ENCODE data around the gene FIBP.

Gene FIBP

GRCh38 chr11:65888163-65888814 lies at the start of gene FIBP:
FIBP (minus strand) TSS chr11:65888471; CDS start chr11:65888418, 53 bp downstream.
- peaks cover 56% of the 10 kb centered on the region for H3K4me1 ChIP-seq (ENCODE audit: insufficient read depth, low read length)
- H3K9ac ChIP-seq (ENCODE audit: low read length) = peak within 1 kb of the TSS; percentile 92

GRCh38 chr11:65937766-65938165 lies 49.5 kb upstream of the FIBP start:
- H3K36me3 ChIP-seq (ENCODE audit: insufficient read depth, low read length) = no peaks in the 10 kb centered on the region
- no peaks in the 10 kb centered on the region for H3K27me3 ChIP-seq (ENCODE audit: control insufficient read depth in 1 of 2, insufficient read depth in 2 of 2, low read length in 2 of 2)
- H3K9ac ChIP-seq (ENCODE audit: low read length) = no peak overlapping the region
- no peak overlapping the region for H3K4me3 ChIP-seq (ENCODE audit: low read depth in 1 of 2, low read length in 2 of 2)
- H3K4me1 ChIP-seq (ENCODE audit: insufficient read depth, low read length) = no peaks in the 10 kb centered on the region
- no peaks in the 10 kb centered on the region for H3K9me3 ChIP-seq (ENCODE audit: low read length)
- H3K27ac ChIP-seq (ENCODE audit: low read depth, low read length) = no peak overlapping the region

More at GRCh38 chr11:65888163-65888814, at the start of gene FIBP:
- Histone ChIP-seq H3K9me3 (ENCODE audit: low read length) (no peaks in the 10 kb centered on the region), H3K27ac (ENCODE audit: low read depth, low read length) (peak within 1 kb of the TSS; percentile 99), H3K27me3 (ENCODE audit: control insufficient read depth in 1 of 2, insufficient read depth in 2 of 2, low read length in 2 of 2) (no peaks in the 10 kb centered on the region), H3K4me3 (ENCODE audit: low read depth in 1 of 2, low read length in 2 of 2) (peak within 1 kb of the TSS; percentile 52 to 84), H3K36me3 (ENCODE audit: insufficient read depth, low read length) (peaks cover 31% of the 10 kb centered on the region)

DNA sequence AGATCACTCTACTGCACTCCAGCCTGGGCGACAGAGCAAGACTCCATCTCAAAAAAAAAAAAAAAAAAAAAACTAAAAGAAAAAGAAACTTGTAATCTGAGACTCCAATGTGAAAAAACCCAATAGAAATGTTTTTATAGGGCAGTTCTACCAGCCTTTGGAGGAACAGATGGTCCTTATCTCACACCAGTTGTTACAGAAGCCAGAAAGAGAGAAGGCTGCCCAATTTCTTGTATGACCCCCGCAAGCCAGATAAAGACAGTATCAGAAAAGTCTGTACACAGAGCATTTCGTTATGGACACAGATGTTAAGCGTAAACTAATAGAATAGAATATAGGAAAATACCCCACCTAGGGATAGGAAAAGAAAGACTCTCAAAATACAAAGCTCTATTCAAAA lies 45.7 kb upstream of the FIBP start:
- Histone ChIP-seq H3K4me3 (ENCODE audit: low read depth in 1 of 2, low read length in 2 of 2) (no peak overlapping the region), H3K9me3 (ENCODE audit: low read length) (no peaks in the 10 kb centered on the region), H3K27ac (ENCODE audit: low read depth, low read length) (no peak overlapping the region), H3K36me3 (ENCODE audit: insufficient read depth, low read length) (no peaks in the 10 kb centered on the region), H3K4me1 (ENCODE audit: insufficient read depth, low read length) (no peaks in the 10 kb centered on the region), H3K27me3 (ENCODE audit: control insufficient read depth in 1 of 2, insufficient read depth in 2 of 2, low read length in 2 of 2) (no peaks in the 10 kb centered on the region), H3K9ac (ENCODE audit: low read length) (no peak overlapping the region)

- no peaks in the 10 kb centered on the region for H3K4me1 ChIP-seq (ENCODE audit: insufficient read depth, low read length)
- no peak overlapping the region for H3K9ac ChIP-seq (ENCODE audit: low read length)
- no peaks in the 10 kb centered on the region for H3K27me3 ChIP-seq (ENCODE audit: control insufficient read depth in 1 of 2, insufficient read depth in 2 of 2, low read length in 2 of 2)
- H3K4me3 ChIP-seq (ENCODE audit: low read depth in 1 of 2, low read length in 2 of 2) = no peak overlapping the region
- H3K36me3 ChIP-seq (ENCODE audit: insufficient read depth, low read length) = no peaks in the 10 kb centered on the region
- H3K27ac ChIP-seq (ENCODE audit: low read depth, low read length) = no peak overlapping the region
- H3K9me3 ChIP-seq (ENCODE audit: low read length) = no peaks in the 10 kb centered on the region
Observed at GRCh38 chr11:65932558-65932919, 44.3 kb upstream of the FIBP start.

DNA sequence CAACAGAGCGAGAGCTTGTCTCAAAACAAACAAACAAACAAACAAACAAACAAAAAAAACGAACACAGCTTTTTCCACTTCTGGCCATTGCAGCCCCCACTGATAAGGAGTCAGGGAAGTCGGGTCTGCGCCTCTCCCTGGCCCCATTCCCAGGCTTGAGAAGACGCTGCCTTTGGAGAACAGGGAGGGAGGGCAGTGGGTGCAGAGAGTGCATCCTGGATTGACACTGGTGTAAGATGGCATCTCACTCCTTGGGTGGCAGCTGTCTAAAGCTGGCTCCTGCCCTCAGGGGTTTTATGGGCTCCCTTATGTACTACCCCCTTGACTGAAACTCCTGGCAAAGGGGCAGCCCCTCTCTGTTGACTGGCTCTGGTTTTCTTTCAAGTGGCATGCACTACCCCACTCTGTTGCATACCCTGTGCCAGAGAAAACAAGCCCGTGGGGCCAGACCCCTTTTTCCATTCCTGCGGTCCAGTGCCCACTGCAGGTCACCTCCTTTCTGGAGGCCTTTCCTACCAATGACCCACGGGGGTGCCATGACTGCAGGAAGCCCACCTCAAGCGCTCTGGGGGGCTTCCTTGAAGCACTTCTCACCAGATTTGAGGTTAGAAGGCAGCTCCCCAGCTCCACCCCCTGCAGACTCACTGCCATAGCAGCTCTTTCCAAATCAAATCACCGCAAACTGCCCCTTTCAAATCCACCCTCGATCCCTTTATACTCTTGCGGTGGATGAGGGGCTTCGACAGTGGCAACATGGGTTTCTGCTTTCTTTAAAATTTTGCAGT lies 43.7 kb upstream of the FIBP start:
- Histone ChIP-seq H3K27me3 (ENCODE audit: control insufficient read depth in 1 of 2, insufficient read depth in 2 of 2, low read length in 2 of 2) (no peaks in the 10 kb centered on the region), H3K36me3 (ENCODE audit: insufficient read depth, low read length) (no peaks in the 10 kb centered on the region), H3K4me3 (ENCODE audit: low read depth in 1 of 2, low read length in 2 of 2) (no peak overlapping the region), H3K4me1 (ENCODE audit: insufficient read depth, low read length) (no peaks in the 10 kb centered on the region), H3K9ac (ENCODE audit: low read length) (no peak overlapping the region), H3K27ac (ENCODE audit: low read depth, low read length) (no peak overlapping the region), H3K9me3 (ENCODE audit: low read length) (no peaks in the 10 kb centered on the region)

DNA sequence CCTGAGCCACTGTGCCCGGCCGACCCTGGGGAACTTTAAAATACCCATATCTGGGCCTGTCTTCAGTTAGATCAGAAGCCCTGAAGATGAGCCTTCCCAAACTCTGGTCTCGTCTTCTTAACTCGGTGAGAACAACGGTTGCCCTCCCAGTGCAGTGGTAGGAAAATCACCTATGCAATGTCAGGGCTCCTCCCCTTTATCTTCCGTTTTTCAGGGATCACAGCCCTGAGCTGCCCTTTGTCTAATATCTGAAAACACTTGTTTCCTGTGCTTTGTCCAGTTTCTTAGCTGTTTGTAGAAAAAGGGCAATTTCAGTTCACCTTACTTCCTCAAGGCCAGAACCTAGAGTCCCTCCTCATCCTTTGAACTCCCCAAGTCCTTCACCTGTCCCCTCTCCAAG lies 40.4 kb upstream of the FIBP start:
- no peak overlapping the region for H3K9ac ChIP-seq (ENCODE audit: low read length)
- no peaks in the 10 kb centered on the region for H3K9me3 ChIP-seq (ENCODE audit: low read length)
- no peak overlapping the region for H3K27ac ChIP-seq (ENCODE audit: low read depth, low read length)
- H3K4me3 ChIP-seq (ENCODE audit: low read depth in 1 of 2, low read length in 2 of 2) = no peak overlapping the region
- no peaks in the 10 kb centered on the region for H3K27me3 ChIP-seq (ENCODE audit: control insufficient read depth in 1 of 2, insufficient read depth in 2 of 2, low read length in 2 of 2)
- no peaks in the 10 kb centered on the region for H3K36me3 ChIP-seq (ENCODE audit: insufficient read depth, low read length)
- H3K4me1 ChIP-seq (ENCODE audit: insufficient read depth, low read length) = no peaks in the 10 kb centered on the region

DNA sequence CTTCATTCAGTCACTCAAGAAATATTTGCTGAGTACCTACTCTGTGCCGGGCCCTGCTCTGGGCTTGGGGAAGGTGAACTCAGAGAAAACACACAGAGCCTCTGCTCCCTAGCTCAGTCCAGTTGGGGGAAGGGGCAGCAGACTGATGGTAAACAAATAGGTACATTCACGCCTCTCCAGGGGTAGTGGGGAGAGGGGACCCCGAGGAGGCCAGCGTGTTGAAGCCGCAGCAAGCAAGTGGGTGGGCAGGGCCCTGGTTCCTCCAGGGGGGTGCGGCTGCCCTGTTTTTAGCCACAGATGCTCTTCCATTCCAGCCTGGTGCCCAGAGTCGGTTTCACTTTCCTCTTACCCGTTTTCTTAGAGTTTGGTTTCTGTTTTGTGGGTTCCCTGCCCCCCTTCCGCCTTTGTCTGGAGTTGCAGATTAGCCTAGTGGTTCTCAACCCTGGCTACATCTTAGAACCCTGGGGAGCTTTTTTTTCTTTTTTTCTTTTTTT lies 39.7 kb upstream of the FIBP start:
- H3K27ac ChIP-seq (ENCODE audit: low read depth, low read length) = no peak overlapping the region
- peaks cover 6% of the 10 kb centered on the region for H3K36me3 ChIP-seq (ENCODE audit: insufficient read depth, low read length)
- H3K27me3 ChIP-seq (ENCODE audit: control insufficient read depth in 1 of 2, insufficient read depth in 2 of 2, low read length in 2 of 2) = no peaks in the 10 kb centered on the region
- no peak overlapping the region for H3K9ac ChIP-seq (ENCODE audit: low read length)
- H3K4me3 ChIP-seq (ENCODE audit: low read depth in 1 of 2, low read length in 2 of 2) = no peak overlapping the region
- no peaks in the 10 kb centered on the region for H3K9me3 ChIP-seq (ENCODE audit: low read length)
- H3K4me1 ChIP-seq (ENCODE audit: insufficient read depth, low read length) = no peaks in the 10 kb centered on the region

DNA sequence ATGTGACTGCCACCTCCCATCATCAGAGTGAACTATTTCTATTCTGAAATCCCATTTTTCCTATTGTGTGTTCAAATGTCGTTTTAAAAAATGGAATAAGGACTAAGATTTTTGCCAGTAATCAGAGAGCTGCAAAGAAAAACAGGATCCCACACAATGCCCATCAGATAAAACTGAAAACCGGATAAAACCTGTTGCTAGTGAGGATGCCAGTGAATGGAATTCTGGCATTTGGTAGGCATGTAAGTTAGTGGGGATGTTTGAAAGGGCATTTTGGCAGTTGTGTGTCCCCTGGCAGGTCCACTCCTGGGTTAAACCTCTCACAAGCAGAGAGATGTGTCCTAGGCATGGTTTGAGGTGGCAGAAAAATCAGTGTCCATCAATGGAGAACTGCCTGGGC lies 37.1 kb upstream of the FIBP start:
- no peak overlapping the region for H3K27ac ChIP-seq (ENCODE audit: low read depth, low read length)
- H3K4me3 ChIP-seq (ENCODE audit: low read depth in 1 of 2, low read length in 2 of 2) = no peak overlapping the region
- H3K27me3 ChIP-seq (ENCODE audit: control insufficient read depth in 1 of 2, insufficient read depth in 2 of 2, low read length in 2 of 2) = no peaks in the 10 kb centered on the region
- peaks cover 22% of the 10 kb centered on the region for H3K36me3 ChIP-seq (ENCODE audit: insufficient read depth, low read length)
- H3K9me3 ChIP-seq (ENCODE audit: low read length) = no peaks in the 10 kb centered on the region
- peaks cover 7% of the 10 kb centered on the region for H3K4me1 ChIP-seq (ENCODE audit: insufficient read depth, low read length)
- H3K9ac ChIP-seq (ENCODE audit: low read length) = no peak overlapping the region

- Histone ChIP-seq H3K36me3 (ENCODE audit: insufficient read depth, low read length) (peaks cover 22% of the 10 kb centered on the region), H3K27ac (ENCODE audit: low read depth, low read length) (no peak overlapping the region), H3K27me3 (ENCODE audit: control insufficient read depth in 1 of 2, insufficient read depth in 2 of 2, low read length in 2 of 2) (no peaks in the 10 kb centered on the region), H3K4me1 (ENCODE audit: insufficient read depth, low read length) (peaks cover 18% of the 10 kb centered on the region), H3K4me3 (ENCODE audit: low read depth in 1 of 2, low read length in 2 of 2) (no peak overlapping the region), H3K9ac (ENCODE audit: low read length) (no peak overlapping the region), H3K9me3 (ENCODE audit: low read length) (no peaks in the 10 kb centered on the region)
Observed at GRCh38 chr11:65922565-65922964, 34.3 kb upstream of the FIBP start.

DNA sequence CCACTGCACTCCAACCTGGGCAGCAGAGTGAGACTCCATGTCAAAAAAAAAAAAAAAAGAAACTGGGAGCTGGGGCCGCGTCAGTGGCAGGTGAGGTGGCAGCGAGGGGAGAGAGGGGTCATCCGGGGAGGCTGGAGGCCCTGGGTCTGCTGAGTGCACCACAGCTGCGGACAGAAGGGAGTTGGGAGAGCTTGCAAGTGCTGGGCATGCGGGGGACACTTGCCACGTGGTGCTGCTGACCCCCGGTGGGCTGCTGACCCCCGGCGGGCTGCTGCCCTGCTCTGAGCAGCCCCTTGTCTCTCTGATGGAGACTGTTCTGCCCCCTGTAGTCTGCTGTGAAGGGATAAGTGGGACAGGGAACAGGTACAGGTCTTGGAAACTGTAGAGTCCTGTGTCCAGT lies 33.6 kb upstream of the FIBP start:
- H3K36me3 ChIP-seq (ENCODE audit: insufficient read depth, low read length) = peaks cover 22% of the 10 kb centered on the region
- H3K27me3 ChIP-seq (ENCODE audit: control insufficient read depth in 1 of 2, insufficient read depth in 2 of 2, low read length in 2 of 2) = no peaks in the 10 kb centered on the region
- H3K4me3 ChIP-seq (ENCODE audit: low read depth in 1 of 2, low read length in 2 of 2) = no peak overlapping the region
- no peaks in the 10 kb centered on the region for H3K9me3 ChIP-seq (ENCODE audit: low read length)
- no peak overlapping the region for H3K27ac ChIP-seq (ENCODE audit: low read depth, low read length)
- H3K4me1 ChIP-seq (ENCODE audit: insufficient read depth, low read length) = peaks cover 25% of the 10 kb centered on the region
- no peak overlapping the region for H3K9ac ChIP-seq (ENCODE audit: low read length)

DNA sequence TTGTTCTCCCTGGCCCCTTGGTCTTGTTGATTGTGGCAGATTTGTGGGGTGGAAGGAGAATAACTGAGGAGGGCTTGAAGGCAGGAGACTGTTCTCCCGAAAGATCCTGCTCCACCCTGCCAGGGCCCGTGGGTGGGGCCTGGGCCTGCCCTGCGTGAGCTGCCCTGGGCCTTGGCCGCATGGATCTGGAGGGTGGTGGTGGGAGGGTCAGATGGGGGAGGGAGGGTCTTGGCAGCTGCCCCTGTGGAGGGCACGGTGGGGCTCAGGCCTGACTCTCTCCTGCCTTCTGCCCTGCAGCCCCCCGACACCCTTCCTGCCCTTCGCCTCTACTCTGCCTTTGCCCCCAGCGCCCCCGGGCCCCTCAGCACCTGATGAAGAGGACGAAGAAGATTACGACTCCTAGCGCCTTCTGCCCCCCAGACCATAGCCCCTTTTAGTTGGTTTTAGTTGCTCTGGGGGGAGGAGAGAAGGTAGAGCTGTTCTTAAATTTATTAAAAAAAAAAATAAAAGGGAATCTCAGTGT lies 32.8 kb upstream of the FIBP start:
- no peak overlapping the region for H3K9ac ChIP-seq (ENCODE audit: low read length)
- H3K27ac ChIP-seq (ENCODE audit: low read depth, low read length) = no peak overlapping the region
- H3K4me1 ChIP-seq (ENCODE audit: insufficient read depth, low read length) = peaks cover 33% of the 10 kb centered on the region
- no peaks in the 10 kb centered on the region for H3K9me3 ChIP-seq (ENCODE audit: low read length)
- peaks cover 22% of the 10 kb centered on the region for H3K36me3 ChIP-seq (ENCODE audit: insufficient read depth, low read length)
- peak overlapping the region in 1 of 2 donors; percentile 77 for H3K4me3 ChIP-seq (ENCODE audit: low read depth in 1 of 2, low read length in 2 of 2)
- H3K27me3 ChIP-seq (ENCODE audit: control insufficient read depth in 1 of 2, insufficient read depth in 2 of 2, low read length in 2 of 2) = no peaks in the 10 kb centered on the region
